H9 (cell line): ENCODE data around the gene MEIS3. TPM values are rescaled to one million over a fixed set of nuclear protein-coding genes. Genes with fewer than 3 reads are reported as not detected.

ENCODE experiments used
- DNase-seq: peaks from one replicate; pipeline ENCODE4 v3.0.0-alpha.2; 2017
- H2AFZ ChIP-seq: one replicate; pipeline ENCODE4 v1.6.1; 2013; ENCODE audit warnings: mild to moderate bottlenecking, low read length, control low read depth, moderate library complexity
- H2AK5ac ChIP-seq: 2 replicates; pipeline ENCODE4 v1.6.1; 2013; ENCODE audit warnings: low read length, control low read depth, mixed read lengths; ENCODE audit not compliant: insufficient read length
- H2BK120ac ChIP-seq: one replicate; pipeline ENCODE4 v1.6.1; 2013; ENCODE audit warnings: low read depth, mild to moderate bottlenecking, low read length, control low read depth, inconsistent platforms; ENCODE audit not compliant: poor library complexity, severe bottlenecking
- H2BK12ac ChIP-seq: 2 replicates; pipeline ENCODE4 v1.6.1; 2013; ENCODE audit warnings: low read length, control low read depth, mixed read lengths, low read depth; ENCODE audit not compliant: insufficient read length
- H2BK15ac ChIP-seq: 2 replicates; pipeline ENCODE4 v1.6.1; 2013; ENCODE audit warnings: low read depth, low read length, control low read depth
- H2BK20ac ChIP-seq: one replicate; pipeline ENCODE4 v1.6.1; 2013; ENCODE audit warnings: low read depth, mild to moderate bottlenecking, low read length, control low read depth, inconsistent platforms; ENCODE audit not compliant: poor library complexity, severe bottlenecking
- H2BK5ac ChIP-seq: 2 replicates; pipeline ENCODE4 v1.6.1; 2013; ENCODE audit warnings: low read length, control low read depth, mixed read lengths; ENCODE audit not compliant: insufficient read length
- H3K14ac ChIP-seq: 2 replicates; pipeline ENCODE4 v1.6.1; 2013; ENCODE audit warnings: low read length, control low read depth; ENCODE audit not compliant: insufficient read depth
- H3K18ac ChIP-seq: 2 replicates; pipeline ENCODE4 v1.6.1; 2013; ENCODE audit warnings: low read depth, mild to moderate bottlenecking, mixed read lengths, low read length, control low read depth; ENCODE audit not compliant: insufficient read length
- H3K23ac ChIP-seq: 2 replicates; pipeline ENCODE4 v1.6.1; 2013; ENCODE audit warnings: low read length, control low read depth, mixed read lengths, low read depth; ENCODE audit not compliant: insufficient read length
- H3K23me2 ChIP-seq: 2 replicates; pipeline ENCODE4 v1.6.1; 2013; ENCODE audit warnings: low read depth, mild to moderate bottlenecking, mixed read lengths, low read length, control low read depth; ENCODE audit not compliant: insufficient read length, poor library complexity, severe bottlenecking
- H3K27ac ChIP-seq: 2 replicates; pipeline ENCODE4 v1.5.1; 2013; ENCODE audit warnings: low read length, control low read depth, mixed read lengths, low read depth; ENCODE audit not compliant: insufficient read length
- H3K27me3 ChIP-seq: 2 replicates; pipeline ENCODE4 v1.6.1; 2013; ENCODE audit warnings: low read length, control low read depth, inconsistent platforms; ENCODE audit not compliant: insufficient read depth
- H3K4ac ChIP-seq: 2 replicates; pipeline ENCODE4 v1.6.1; 2013; ENCODE audit warnings: low read depth, mild to moderate bottlenecking, control low read depth, inconsistent platforms, low read length, moderate library complexity
- H3K4me1 ChIP-seq: 2 replicates; pipeline ENCODE4 v1.6.1; 2013; ENCODE audit warnings: low read length, control low read depth, inconsistent platforms; ENCODE audit not compliant: insufficient read depth
- H3K4me2 ChIP-seq: 2 replicates; pipeline ENCODE4 v1.6.1; 2013; ENCODE audit warnings: low read length, control low read depth, mixed read lengths; ENCODE audit not compliant: insufficient read length, insufficient read depth
- H3K56ac ChIP-seq: 2 replicates; pipeline ENCODE4 v1.6.1; 2013; ENCODE audit warnings: low read depth, mild to moderate bottlenecking, mixed read lengths, low read length, control low read depth; ENCODE audit not compliant: insufficient read length
- H3K79me1 ChIP-seq: 2 replicates; pipeline ENCODE4 v1.6.1; 2013; ENCODE audit warnings: low read depth, mild to moderate bottlenecking, moderate library complexity, low read length, control low read depth, inconsistent platforms; ENCODE audit not compliant: insufficient read depth, poor library complexity, severe bottlenecking
- H3K79me2 ChIP-seq: 2 replicates; pipeline ENCODE4 v1.6.1; 2013; ENCODE audit warnings: low read length, control low read depth, inconsistent platforms; ENCODE audit not compliant: insufficient read depth
- H3K9ac ChIP-seq: 2 replicates; pipeline ENCODE4 v1.6.1; 2013; ENCODE audit warnings: low read length, control low read depth, mixed read lengths; ENCODE audit not compliant: insufficient read length; ENCODE audit errors: extremely low read depth
- H3K9me3 ChIP-seq: one replicate; pipeline ENCODE4 v1.6.1; 2013; ENCODE audit warnings: low read depth, low read length, inconsistent platforms; ENCODE audit not compliant: control insufficient read depth
- H3T11ph ChIP-seq: one replicate; pipeline ENCODE4 v1.6.1; 2013; ENCODE audit warnings: mild to moderate bottlenecking, low read length, control low read depth, inconsistent platforms
- H4K20me1 ChIP-seq: one replicate; pipeline ENCODE4 v1.6.1; 2013; ENCODE audit not compliant: control insufficient read depth, insufficient read length, insufficient read depth
- H4K5ac ChIP-seq: 2 replicates; pipeline ENCODE4 v1.6.1; 2013; ENCODE audit warnings: low read depth, mild to moderate bottlenecking, mixed read lengths, low read length, control low read depth; ENCODE audit not compliant: insufficient read length
- H4K8ac ChIP-seq: replicated peaks from 2 replicates; pipeline ENCODE4 v1.6.1; 2013; ENCODE audit warnings: low read length, control low read depth, mixed read lengths, low read depth; ENCODE audit not compliant: insufficient read length
- H4K91ac ChIP-seq: 2 replicates; pipeline ENCODE4 v1.6.1; 2013; ENCODE audit warnings: low read depth, mild to moderate bottlenecking, moderate library complexity, mixed read lengths, low read length, control low read depth; ENCODE audit not compliant: insufficient read length
- H3K27ac Mint-ChIP-seq, 3 experiments: 2 replicates in 2 of 3; 3 replicates in 1 of 3; pipeline ENCODE4 v1.8.0; 2020 to 2021; ENCODE audit warnings: mixed read lengths in 3 of 3, mild to moderate bottlenecking in 1 of 3, moderate library complexity in 1 of 3
- H3K27me3 Mint-ChIP-seq: 2 replicates; pipeline ENCODE4 v1.8.0; 2021; ENCODE audit warnings: low read depth, mild to moderate bottlenecking, moderate library complexity, mixed read lengths
- H3K36me3 Mint-ChIP-seq, 3 experiments: 2 replicates in 2 of 3; 3 replicates in 1 of 3; pipeline ENCODE4 v1.8.0; 2020 to 2021; ENCODE audit warnings: low read depth in 3 of 3, mixed read lengths in 3 of 3; ENCODE audit not compliant: insufficient read depth in 1 of 3
- H3K4me1 Mint-ChIP-seq, 2 experiments: 2 replicates each; pipeline ENCODE4 v1.8.0; 2020; ENCODE audit warnings: mixed read lengths in 2 of 2
- H3K4me3 Mint-ChIP-seq, 2 experiments: 2 replicates in 1 of 2; 3 replicates in 1 of 2; pipeline ENCODE4 v1.8.0; 2020 to 2021; ENCODE audit warnings: mild to moderate bottlenecking in 2 of 2, mixed read lengths in 2 of 2, moderate library complexity in 1 of 2
- H3K9me3 Mint-ChIP-seq, 2 experiments: 2 replicates in 1 of 2; 3 replicates in 1 of 2; pipeline ENCODE4 v1.8.0; 2020; ENCODE audit warnings: mild to moderate bottlenecking in 2 of 2, mixed read lengths in 2 of 2, moderate library complexity in 1 of 2
- WGBS: extraction: QIAGEN DNeasy Blood & Tissue Kit; methylation state at CpG from one replicate; pipeline ENCODE4 v1.1.7; 2013; ENCODE audit warnings: missing lambda C conversion rate, low lambda C conversion rate, mixed read lengths; ENCODE audit not compliant: insufficient read length; ENCODE audit errors: extremely low coverage; 5-methylcytosine and 5-hydroxymethylcytosine counted together
- total RNA-seq: library from RNA; stranded (reverse); gene quantifications from 2 replicates; pipeline ENCODE4 v1.2.1, GENCODE V29; 2021
- TF ChIP-seq, protein P1 (sequence below): fragments of 200-600 bp; sonication (generic); conservative IDR thresholded peaks from 3 replicates; pipeline ENCODE4 v1.8.0; 2021; ENCODE audit warnings: antibody characterized with exemption, mild to moderate bottlenecking

Gene MEIS3
- total RNA-seq, 1 experiment from 2014 or later: 44.0 TPM

DNA sequence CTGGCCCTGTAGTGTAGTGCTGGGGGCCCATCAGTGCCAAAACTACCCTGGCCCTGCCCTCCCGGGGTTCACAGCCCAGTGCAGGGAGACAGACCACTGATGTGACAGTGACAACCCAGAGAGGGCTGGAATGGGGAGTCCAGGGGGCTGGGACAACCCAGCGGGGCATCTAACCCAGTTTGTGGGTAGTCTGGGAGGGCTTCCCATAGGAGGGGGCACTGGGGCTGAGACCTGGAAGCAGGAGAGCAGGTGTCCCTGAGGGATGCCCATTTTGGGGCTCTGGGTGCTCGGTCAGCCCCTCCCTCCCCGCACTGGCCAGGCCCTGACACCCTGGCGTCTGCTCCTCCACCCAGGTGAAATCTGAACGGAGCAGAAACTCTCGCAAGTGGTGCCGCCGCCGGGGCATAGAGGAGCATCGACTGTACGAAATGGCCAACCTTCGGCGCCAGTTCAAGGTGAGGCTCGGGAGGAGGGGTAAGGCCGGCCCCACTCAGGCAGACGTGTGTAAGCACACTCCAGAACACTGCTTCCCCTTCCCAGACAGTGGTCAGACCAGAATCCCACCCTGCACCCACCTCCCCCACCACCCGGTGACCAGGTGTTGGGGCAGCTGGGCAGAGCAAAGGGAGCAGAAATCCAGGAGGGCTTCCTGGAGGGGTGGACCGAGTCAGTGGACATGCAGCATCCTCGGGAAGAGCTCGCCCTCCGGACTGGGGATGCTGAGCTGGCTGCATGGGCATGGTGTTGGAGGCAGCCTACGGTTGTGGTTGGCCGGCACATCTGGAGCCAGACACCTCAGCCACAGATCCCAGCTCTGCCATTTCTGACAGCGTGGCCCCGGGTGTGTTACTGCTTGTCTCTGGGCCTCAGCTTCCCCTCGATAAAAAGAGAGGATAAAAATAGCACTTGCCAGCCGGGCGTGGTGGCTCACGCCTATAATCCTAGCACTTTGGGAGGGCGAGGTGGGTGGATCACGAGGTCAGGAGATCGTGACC, 45.8 kb downstream of the MEIS3 start:
- DNase-seq: no peak
- Histone ChIP-seq H3K14ac (no peak overlapping the region), H3K79me2 (no peaks in the 10 kb centered on the region), H3K4ac (no peak overlapping the region), H4K91ac (no peak overlapping the region), H4K8ac (no peak overlapping the region), H2BK120ac (no peak overlapping the region), H3K18ac (no peak overlapping the region), H2BK5ac (no peak overlapping the region), H2AK5ac (no peak overlapping the region), H3T11ph (no peak overlapping the region), H2BK20ac (no peak overlapping the region), H4K5ac (no peak overlapping the region), H2BK12ac (no peak overlapping the region), H3K56ac (no peak overlapping the region), H3K4me2 (no peak overlapping the region), H3K79me1 (no peaks in the 10 kb centered on the region), H2BK15ac (no peak overlapping the region), H3K27me3 (no peaks in the 10 kb centered on the region), H4K20me1 (no peaks in the 10 kb centered on the region), H2AFZ (no peak overlapping the region), H3K9me3 (no peaks in the 10 kb centered on the region), H3K23me2 (no peaks in the 10 kb centered on the region), H3K23ac (no peak overlapping the region), H3K27ac (no peak overlapping the region), H3K4me1 (no peaks in the 10 kb centered on the region), H3K9ac (no peak overlapping the region)
- no CpG with 5 or more reads among the region's 33 CpGs for WGBS
- H3K27ac Mint-ChIP-seq: no peak overlapping the region; a peak in 1 of 7 replicates
- peaks cover 32 to 84% (median 60%) of the 10 kb centered on the region in 3 experiments; a peak in 6 of 7 replicates for H3K36me3 Mint-ChIP-seq
- H3K4me1 Mint-ChIP-seq: no peaks in the 10 kb centered on the region
- no peaks in the 10 kb centered on the region for H3K9me3 Mint-ChIP-seq
- no peak overlapping the region for H3K4me3 Mint-ChIP-seq
- TF ChIP-seq, protein P1, sequence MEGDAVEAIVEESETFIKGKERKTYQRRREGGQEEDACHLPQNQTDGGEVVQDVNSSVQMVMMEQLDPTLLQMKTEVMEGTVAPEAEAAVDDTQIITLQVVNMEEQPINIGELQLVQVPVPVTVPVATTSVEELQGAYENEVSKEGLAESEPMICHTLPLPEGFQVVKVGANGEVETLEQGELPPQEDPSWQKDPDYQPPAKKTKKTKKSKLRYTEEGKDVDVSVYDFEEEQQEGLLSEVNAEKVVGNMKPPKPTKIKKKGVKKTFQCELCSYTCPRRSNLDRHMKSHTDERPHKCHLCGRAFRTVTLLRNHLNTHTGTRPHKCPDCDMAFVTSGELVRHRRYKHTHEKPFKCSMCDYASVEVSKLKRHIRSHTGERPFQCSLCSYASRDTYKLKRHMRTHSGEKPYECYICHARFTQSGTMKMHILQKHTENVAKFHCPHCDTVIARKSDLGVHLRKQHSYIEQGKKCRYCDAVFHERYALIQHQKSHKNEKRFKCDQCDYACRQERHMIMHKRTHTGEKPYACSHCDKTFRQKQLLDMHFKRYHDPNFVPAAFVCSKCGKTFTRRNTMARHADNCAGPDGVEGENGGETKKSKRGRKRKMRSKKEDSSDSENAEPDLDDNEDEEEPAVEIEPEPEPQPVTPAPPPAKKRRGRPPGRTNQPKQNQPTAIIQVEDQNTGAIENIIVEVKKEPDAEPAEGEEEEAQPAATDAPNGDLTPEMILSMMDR: no peak
- no peaks in the 10 kb centered on the region for H3K27me3 Mint-ChIP-seq
